Left colon (tissue), 2 donors: ENCODE data around the gene MICAL2. TPM values are rescaled to one million over a fixed set of nuclear protein-coding genes. Genes with fewer than 3 reads are reported as not detected.

ENCODE experiments used
- ATAC-seq: fragments of 200-7000 bp; cut with Tn5 transposase; one replicate; pipeline ENCODE4 v1.9.1; 2020; ENCODE audit warnings: mild to moderate bottlenecking, moderate library complexity
- DNase-seq, 2 donors: peaks; one replicate each; pipeline ENCODE4 v3.0.0-alpha.2; 2020
- intact Hi-C, 2 donors: fragments of 100-400 bp; cut with DNase I in 1 of 2; cut with micrococcal nuclease in 1 of 2; formaldehyde crosslinking; loops; one replicate each; pipeline versions ENCODE4 v1.11.2 to v1.14.0; 2022; cut with DNase I, micrococcal nuclease
- total RNA-seq, 2 donors: library from RNA; stranded (reverse); fragmentation: NEBNext Ultra II Directional; extraction: Animal tissue kit (Norgen Biotek cat#: 25700); gene quantifications; one replicate each; pipeline ENCODE4 v1.2.1, GENCODE V29; 2021
- donor health status: DM: no; HTN: no; CAD: no.
- donor health status: DM: yes; HTN: yes; CAD: no.

The MICAL2 gene
- total RNA-seq, 2 donors from 2014 or later = 268 to 361 TPM

DNA sequence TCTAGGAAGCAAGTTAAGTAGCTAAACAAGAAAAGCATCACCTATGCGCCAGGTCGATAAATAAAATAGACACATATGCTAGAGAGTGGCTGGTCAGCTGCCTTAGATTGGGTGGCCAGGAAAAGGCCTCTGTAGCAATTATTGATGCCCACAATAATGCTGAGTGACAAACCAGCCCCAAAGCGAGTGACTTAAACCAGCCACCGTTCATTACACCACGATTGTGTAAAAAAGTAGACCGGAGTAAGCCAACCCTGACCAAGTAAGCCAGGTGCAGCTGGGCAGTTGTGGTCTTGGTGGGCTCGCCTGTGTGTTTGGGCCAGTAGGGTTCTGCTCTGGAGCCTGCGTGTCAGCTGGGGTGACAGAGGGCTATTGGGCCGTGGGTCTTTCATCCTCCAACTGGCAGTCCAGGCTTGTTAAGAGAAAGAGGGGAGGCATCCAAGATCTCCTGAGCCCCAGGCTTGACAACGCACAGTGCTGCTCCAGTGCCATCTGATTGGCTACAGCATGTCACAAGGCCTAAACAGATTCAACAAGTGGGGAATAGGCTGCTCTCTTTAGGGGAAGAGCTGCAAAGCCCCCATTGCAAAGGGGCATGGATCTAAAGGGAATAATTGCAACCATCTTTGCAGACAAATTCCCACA is 166.6 kb downstream of the MICAL2 start:
- ATAC-seq (no peak), DNase-seq (no peak)
- intact Hi-C loops = no loop called here

GRCh38 chr11:12278766-12279671 is 168.6 kb downstream of the MICAL2 start:
- intact Hi-C loops = no loop called here
- ATAC-seq (peak; percentile 67), DNase-seq (no peak)

- ATAC-seq = no peak
- no peak for DNase-seq
- intact Hi-C loops = loop anchor here (5.0 to 10.0 kb wide), 3 partner anchors 232 to 475 kb away; no protein-coding TSS in a partner anchor
Measured at GRCh38 chr11:12279672-12280108, 169.3 kb downstream of the MICAL2 start.

DNA sequence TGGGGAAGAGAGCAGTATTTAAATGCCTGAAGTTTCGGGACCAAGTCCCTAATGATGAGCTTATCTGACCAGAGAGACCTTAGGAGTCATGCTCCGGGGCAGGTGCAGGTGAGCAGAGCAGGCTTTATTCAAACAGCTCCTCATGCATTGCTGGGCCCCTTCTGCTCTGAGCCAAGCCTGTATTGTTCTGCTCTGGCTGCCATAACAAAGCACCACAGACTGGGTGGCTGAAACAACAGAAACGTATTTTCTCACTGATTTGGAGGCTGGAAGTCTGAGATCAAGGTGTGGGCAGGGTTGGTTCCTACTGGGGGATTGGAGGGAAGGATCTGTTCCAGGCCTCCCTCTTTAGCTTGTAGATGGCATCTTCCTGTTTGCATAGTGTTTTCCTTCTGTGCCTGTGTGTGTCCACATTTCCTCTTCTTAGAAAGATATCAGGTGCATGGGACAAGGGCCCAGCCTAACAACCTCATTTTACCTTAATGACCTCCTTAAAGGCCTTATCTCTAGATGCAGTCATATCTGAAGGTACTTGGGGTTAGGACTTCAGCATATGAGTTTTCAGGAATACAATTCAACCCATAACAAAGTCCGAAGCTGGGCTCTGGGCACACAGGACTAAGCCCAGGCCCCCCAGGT is 169.9 kb downstream of the MICAL2 start:
- no peak for DNase-seq
- intact Hi-C loops = loop anchor here (5.0 to 10.0 kb wide), 3 partner anchors 233 to 476 kb away; no protein-coding TSS in a partner anchor
- peak; percentile 29 for ATAC-seq

DNA sequence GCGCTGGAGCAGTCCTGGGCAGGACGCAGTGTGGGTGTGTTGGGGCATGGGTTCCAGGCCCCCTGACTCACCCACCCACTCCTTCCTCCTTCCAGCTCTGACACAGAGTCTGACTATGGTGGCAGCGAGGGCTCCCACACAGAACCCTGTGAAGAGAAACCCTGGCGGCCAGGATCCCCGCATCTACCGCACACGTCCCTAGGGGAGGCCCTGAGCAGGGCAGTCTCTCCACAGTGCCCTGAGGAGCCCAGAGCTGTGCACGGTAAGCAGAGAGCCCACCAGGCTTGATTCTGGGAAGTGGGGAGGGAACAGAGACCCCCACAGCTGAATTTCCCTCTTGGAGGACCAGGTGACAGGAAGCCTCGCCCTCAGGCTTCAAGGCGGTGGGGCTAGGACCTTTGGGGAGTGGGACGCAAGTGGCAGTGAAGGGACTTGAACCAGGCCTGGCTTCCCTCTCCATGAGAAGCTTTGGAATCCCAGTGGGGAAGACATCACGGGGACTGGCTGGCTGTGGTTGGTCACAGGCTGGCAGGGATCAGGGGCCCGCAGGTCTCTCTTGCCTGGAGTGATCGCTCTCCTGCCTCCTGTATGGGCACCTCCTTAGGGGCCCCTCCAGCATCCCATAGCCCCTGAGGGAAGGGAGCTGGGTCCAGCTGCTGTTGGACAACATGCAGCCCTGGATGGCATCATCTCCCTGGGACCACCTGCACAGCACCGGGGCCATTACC is 170.6 kb downstream of the MICAL2 start:
- ATAC-seq (peak; percentile 3), DNase-seq (no peak)
- intact Hi-C loops = loop anchor here (5.0 to 10.0 kb wide), 3 partner anchors 234 to 476 kb away; no protein-coding TSS in a partner anchor

DNA sequence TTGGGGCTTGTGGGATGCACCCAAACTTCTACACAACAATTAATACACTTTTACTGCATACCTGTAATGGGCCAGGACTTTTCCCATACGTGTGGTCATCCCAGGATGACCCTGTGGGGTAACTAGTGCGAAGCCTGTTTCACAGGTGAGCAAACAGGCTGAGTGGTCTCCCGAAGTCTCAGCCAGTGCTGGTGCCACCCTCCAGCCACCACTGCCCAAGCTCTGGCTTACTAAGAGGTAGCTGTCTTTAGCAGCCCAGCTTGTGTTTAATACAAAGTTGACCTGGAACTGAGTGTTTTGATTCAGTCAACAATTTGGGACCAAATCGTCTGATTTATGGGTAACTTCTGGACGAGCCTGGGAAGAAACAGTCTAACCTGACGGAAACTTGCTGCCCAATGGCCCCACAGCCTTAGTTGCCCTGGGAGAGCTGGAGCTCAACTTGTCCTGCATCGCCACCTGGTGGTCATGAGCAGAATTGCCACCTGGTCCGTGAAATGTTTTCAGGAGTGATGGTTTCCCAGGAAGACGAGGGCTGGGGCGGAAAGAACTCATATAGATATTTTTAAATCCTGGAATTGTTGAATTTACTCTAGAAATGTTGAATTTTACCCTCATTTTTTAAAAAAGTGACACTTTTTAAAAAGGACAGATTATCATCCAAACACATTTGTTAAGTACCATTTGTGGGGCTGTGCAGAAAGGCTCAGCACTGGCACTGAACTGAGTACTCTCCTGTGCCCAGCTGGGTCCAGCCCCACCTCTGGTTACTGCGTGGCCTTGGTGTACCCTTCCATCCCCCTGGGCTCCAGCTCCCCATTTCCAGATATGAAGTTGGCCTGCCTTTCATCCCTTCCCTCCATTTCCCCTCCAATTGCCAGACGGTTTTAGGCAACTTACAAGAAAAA is 171.4 kb downstream of the MICAL2 start:
- ATAC-seq (peak; percentile 68), DNase-seq (peak; percentile 70 to 83)
- intact Hi-C loops = loop anchor here (2.0 to 10.0 kb wide), 4 partner anchors 235 to 477 kb away; no protein-coding TSS in a partner anchor

- DNase-seq (no peak), ATAC-seq (no peak)
- intact Hi-C loops = loop anchor here (2.0 to 10.0 kb wide), 4 partner anchors 235 to 478 kb away; no protein-coding TSS in a partner anchor
Measured at GRCh38 chr11:12282676-12283075, 172.3 kb downstream of the MICAL2 start.

GRCh38 chr11:12284316-12285050 is 174.1 kb downstream of the MICAL2 start:
- no peak for DNase-seq
- no peak for ATAC-seq
- intact Hi-C loops = loop anchor here (5.0 to 10.0 kb wide), 3 partner anchors 237 to 480 kb away; no protein-coding TSS in a partner anchor

DNA sequence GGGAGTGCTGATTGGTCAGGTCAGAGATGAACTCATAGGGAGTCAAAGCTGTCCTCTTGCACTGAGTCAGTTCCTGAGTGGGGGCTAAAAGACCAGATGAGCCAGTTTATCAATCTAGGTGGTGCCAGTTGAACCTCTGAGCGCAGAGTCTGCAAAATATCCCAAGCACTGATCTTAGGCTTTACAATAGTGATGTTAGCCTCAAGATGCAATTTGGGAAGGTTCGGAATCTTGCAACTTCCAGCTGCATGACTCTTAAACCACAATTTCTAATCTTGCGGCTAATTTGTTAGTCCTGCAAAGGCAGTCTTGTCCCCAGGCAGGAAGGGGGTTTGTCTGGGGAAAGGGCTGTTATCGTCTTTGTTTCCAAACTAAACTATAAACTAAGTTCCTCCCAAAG is 174.7 kb downstream of the MICAL2 start:
- intact Hi-C loops = loop anchor here in 1 of 2 donors (10.0 kb wide), 2 partner anchors 350 to 480 kb away; no protein-coding TSS in a partner anchor
- DNase-seq (no peak), ATAC-seq (no peak)

GRCh38 chr11:12285811-12286222 is 175.4 kb downstream of the MICAL2 start:
- intact Hi-C loops = loop anchor here in 1 of 2 donors (10.0 kb wide), 2 partner anchors 351 to 481 kb away; no protein-coding TSS in a partner anchor
- no peak for ATAC-seq

DNA sequence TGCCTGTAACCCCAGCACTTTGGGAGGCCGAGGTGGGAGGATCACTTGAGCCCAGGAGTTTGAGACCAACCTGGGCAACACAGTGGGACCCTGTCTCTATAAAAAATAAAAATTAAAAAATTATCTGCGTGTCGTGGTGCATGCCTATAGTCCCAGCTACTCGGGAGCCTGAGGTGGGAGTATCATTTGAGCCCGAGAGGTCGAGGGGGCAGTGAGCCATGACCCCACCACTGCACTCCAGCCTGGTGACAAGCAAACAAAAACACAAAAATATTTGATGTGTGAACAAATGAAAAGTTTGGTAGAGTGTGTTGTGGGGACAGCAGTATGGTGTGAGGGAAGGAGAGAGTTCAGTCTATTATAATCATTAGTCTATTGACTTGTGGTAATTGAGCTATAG is 176.2 kb downstream of the MICAL2 start:
- DNase-seq (no peak), ATAC-seq (no peak)
- intact Hi-C loops = loop anchor here in 1 of 2 donors (10.0 kb wide), 2 partner anchors 352 to 482 kb away; no protein-coding TSS in a partner anchor

More at GRCh38 chr11:12285811-12286222, 175.4 kb downstream of the MICAL2 start:
- DNase-seq = no peak

DNA sequence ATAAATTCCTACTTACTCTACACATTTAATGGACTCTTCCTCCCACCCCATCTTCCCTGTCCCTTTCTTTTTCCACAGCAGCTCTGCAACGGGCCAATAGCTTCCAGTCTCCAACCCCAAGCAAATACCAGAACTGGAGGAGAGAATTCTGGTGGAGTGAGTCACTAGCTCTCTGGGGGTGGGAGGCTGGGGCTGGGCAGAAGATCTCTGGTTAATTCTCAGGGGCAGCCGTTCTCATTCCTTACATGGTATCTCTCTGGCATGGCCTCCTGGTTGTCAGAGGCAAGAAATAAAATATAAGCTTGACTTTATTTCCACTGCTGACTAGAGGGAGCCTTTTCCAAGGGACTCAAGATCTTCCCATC is 176.6 kb downstream of the MICAL2 start:
- ATAC-seq = peak; percentile 19
- DNase-seq = no peak
- intact Hi-C loops = loop anchor here in 1 of 2 donors (10.0 kb wide), 2 partner anchors 352 to 482 kb away; no protein-coding TSS in a partner anchor

DNA sequence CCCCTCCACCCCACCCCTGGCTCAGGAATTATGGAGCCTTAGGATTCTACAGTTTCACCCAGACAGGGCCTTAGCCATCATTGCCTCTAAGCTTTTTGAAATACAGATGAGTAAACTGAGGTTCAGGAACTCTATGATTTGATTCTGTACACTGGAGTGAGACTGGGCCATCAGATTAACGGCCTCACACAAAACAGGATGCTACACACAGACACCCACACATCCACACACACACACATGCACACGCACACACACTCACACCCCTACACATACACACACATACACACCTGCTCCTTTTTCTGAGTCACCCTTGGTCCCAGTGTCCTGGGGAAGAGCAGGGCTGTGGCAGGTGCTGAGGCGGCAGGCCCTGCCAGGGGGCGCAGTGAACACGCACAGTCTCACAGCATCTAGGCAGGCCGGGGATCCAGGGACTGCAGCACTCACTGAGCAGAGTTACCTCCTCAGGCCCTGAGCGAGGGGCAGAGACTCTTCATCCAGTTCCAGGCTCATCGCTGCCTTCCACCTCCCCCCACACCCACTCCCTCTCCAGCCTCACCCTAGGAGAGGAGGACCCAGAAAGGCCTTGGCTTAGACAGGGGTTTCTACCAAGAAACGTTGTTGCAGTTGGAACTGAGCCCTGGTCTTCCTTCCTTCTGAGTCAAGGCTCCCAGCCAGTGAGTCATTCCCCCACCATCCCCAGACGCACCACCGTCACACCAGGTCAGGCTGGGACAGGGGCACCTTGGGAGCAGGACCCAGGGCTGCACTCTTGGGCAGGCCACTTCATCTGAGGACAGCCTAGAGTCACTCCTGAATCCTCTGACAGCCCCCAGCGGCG is 177.2 kb downstream of the MICAL2 start:
- DNase-seq = peak; percentile 43 to 57
- intact Hi-C loops = loop anchor here in 1 of 2 donors (10.0 kb wide), 2 partner anchors 353 to 483 kb away; no protein-coding TSS in a partner anchor
- peak; percentile 53 for ATAC-seq

DNA sequence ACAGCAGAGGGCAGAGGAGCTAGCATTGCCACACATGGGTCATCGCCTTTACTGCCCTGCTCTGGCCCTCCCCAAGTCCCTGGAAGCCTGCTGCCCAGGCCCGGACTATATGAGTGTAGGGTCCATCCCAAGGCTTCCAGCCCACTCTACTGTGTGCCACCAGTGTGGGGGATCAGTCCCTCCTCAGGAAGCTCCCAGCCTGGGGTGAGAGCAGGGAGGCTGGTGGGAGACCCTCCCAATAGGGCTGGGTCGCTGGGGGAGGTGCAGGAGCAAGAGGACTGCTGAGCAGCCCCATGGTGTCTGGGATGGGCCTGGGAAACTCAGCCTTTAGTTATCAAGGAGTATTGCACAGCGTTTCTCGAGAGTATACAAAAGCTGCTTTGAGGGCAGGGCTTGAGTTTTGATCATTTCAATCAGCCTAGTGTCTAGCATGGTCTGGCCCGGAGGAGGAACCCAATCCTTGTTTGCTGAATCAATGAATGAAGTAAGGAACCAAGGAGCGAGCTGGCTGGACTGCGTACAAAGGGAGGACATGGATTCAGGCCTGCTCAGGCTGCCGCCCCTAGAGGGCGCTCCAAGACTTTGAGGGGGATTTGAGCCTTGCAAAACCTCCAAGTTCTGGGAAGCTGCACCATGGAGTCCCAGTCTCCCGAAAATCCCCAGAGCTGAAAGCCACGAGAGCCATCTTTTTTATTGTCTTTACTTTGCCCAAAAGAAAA is 178.0 kb downstream of the MICAL2 start:
- ATAC-seq (peak; percentile 79), DNase-seq (peak; percentile 75 to 81)
- intact Hi-C loops = loop anchor here in 1 of 2 donors (10.0 kb wide), 2 partner anchors 354 to 484 kb away; no protein-coding TSS in a partner anchor
